IMR-90 (cell line): ENCODE measurements around the gene CCNA2. TPM values are rescaled to one million over a fixed set of nuclear protein-coding genes. Genes with fewer than 3 reads are reported as not detected.
A peak's percentile ranks its signal among the peaks of the same experiment; 100 is the strongest.

Experiments
- ATAC-seq: fragments of 200-7000 bp; cut with Tn5 transposase; 2 replicates; pipeline ENCODE4 v1.9.1; 2020; ENCODE audit warnings: low read depth, mild to moderate bottlenecking, moderate library complexity
- BruUV-seq: library from RNA; stranded (reverse); fragments of 400-500 nt; replicated peaks from 2 replicates; lab custom pipeline; 2021; lab: Mats Ljungman, UMichigan
- CTCF ChIA-PET: fragments of 300-600 bp; formaldehyde crosslinking; extraction: SDS; loops from one replicate; lab custom pipeline; 2021; ENCODE audit warnings: antibody characterized with exemption; lab: Yijun Ruan, JAX
- POLR2A ChIA-PET: fragments of 300-600 bp; sonication (Branson Sonifier 250); formaldehyde crosslinking; loops from one replicate; lab custom pipeline; 2022; ENCODE audit warnings: antibody characterized with exemption; ENCODE audit not compliant: unreplicated experiment; lab: Charles Lee
- DNase-seq: peaks from one replicate; pipeline ENCODE4 v3.0.0; 2013
- H2AFZ ChIP-seq: replicated peaks from 2 replicates; pipeline ENCODE3; 2013; ENCODE audit warnings: low read length, mild to moderate bottlenecking; ENCODE audit not compliant: poor library complexity
- H2AK5ac ChIP-seq: 2 replicates; pipeline ENCODE4 v1.6.1; 2013; ENCODE audit warnings: low read depth, low read length, inconsistent platforms
- H2AK9ac ChIP-seq: replicated peaks from 2 replicates; pipeline ENCODE3; 2013; ENCODE audit warnings: mild to moderate bottlenecking, low read depth, low read length, moderate library complexity; ENCODE audit not compliant: poor library complexity
- H2BK120ac ChIP-seq: 2 replicates; pipeline ENCODE4 v1.6.1; 2013; ENCODE audit warnings: low read depth, low read length, inconsistent platforms
- H2BK15ac ChIP-seq: 3 replicates; pipeline ENCODE4 v1.6.1; 2013; ENCODE audit warnings: low read depth, low read length, inconsistent platforms
- H2BK20ac ChIP-seq: 2 replicates; pipeline ENCODE4 v1.6.1; 2013; ENCODE audit warnings: low read depth, mild to moderate bottlenecking, inconsistent platforms, low read length, moderate library complexity
- H2BK5ac ChIP-seq: 2 replicates; pipeline ENCODE4 v1.6.1; 2013; ENCODE audit warnings: mild to moderate bottlenecking, low read depth, low read length, inconsistent platforms; ENCODE audit not compliant: poor library complexity, severe bottlenecking
- H3K14ac ChIP-seq: replicated peaks from 2 replicates; pipeline ENCODE4 v1.6.1; 2013; ENCODE audit warnings: low read depth, low read length, inconsistent platforms
- H3K18ac ChIP-seq: 2 replicates; pipeline ENCODE4 v1.6.1; 2013; ENCODE audit warnings: low read depth, low read length, control low read depth
- H3K23ac ChIP-seq: 2 replicates; pipeline ENCODE4 v1.6.1; 2013; ENCODE audit warnings: low read depth, low read length, inconsistent platforms
- H3K27ac ChIP-seq: 2 replicates; pipeline ENCODE4 v1.5.1; 2013; ENCODE audit warnings: mild to moderate bottlenecking, control low read depth, low read length; ENCODE audit not compliant: insufficient read depth
- H3K27me3 ChIP-seq: 2 replicates; pipeline ENCODE4 v1.6.1; 2013; ENCODE audit warnings: low read length; ENCODE audit not compliant: control insufficient read depth, insufficient read depth
- H3K36me3 ChIP-seq: 2 replicates; pipeline ENCODE4 v1.6.1; 2013; ENCODE audit warnings: low read length, mixed read lengths; ENCODE audit not compliant: control insufficient read depth, insufficient read depth
- H3K4ac ChIP-seq: 2 replicates; pipeline ENCODE4 v1.6.1; 2013; ENCODE audit warnings: low read depth, low read length, inconsistent platforms
- H3K4me1 ChIP-seq: 2 replicates; pipeline ENCODE4 v1.6.1; 2013; ENCODE audit warnings: low read length, mixed read lengths; ENCODE audit not compliant: control insufficient read depth, insufficient read depth
- H3K4me2 ChIP-seq: 2 replicates; pipeline ENCODE4 v1.6.1; 2013; ENCODE audit warnings: low read depth, mild to moderate bottlenecking, control low read depth, low read length, moderate library complexity
- H3K4me3 ChIP-seq: 2 replicates; pipeline ENCODE4 v1.5.1; 2013; ENCODE audit warnings: low read depth, mild to moderate bottlenecking, control low read depth, low read length, moderate library complexity; ENCODE audit not compliant: insufficient read depth
- H3K56ac ChIP-seq: 2 replicates; pipeline ENCODE4 v1.6.1; 2013; ENCODE audit warnings: low read length, inconsistent platforms; ENCODE audit not compliant: insufficient read depth; ENCODE audit errors: extremely low read depth
- H3K79me1 ChIP-seq, 2 experiments: 2 replicates each; pipeline ENCODE4 v1.6.1; 2013; ENCODE audit warnings: low read length in 2 of 2, inconsistent platforms in 1 of 2, low read depth in 1 of 2
- H3K9ac ChIP-seq: 2 replicates; pipeline ENCODE4 v1.6.1; 2013; ENCODE audit warnings: low read depth, low read length, control low read depth
- H3K9me1 ChIP-seq: 2 replicates; pipeline ENCODE4 v1.6.1; 2013; ENCODE audit warnings: low read length, inconsistent platforms; ENCODE audit not compliant: insufficient read depth
- H3K9me3 ChIP-seq: 2 replicates; pipeline ENCODE4 v1.6.1; 2013; ENCODE audit warnings: low read length; ENCODE audit not compliant: control insufficient read depth, insufficient read depth
- H4K20me1 ChIP-seq: 2 replicates; pipeline ENCODE4 v1.6.1; 2013; ENCODE audit warnings: low read length, inconsistent platforms; ENCODE audit not compliant: insufficient read depth
- H4K5ac ChIP-seq: 2 replicates; pipeline ENCODE4 v1.6.1; 2013; ENCODE audit warnings: mild to moderate bottlenecking, low read depth, low read length, control low read depth
- H4K8ac ChIP-seq, 2 experiments: 2 replicates each; pipeline ENCODE4 v1.6.1; 2013; ENCODE audit warnings: low read depth in 2 of 2, low read length in 2 of 2, control low read depth in 1 of 2, inconsistent platforms in 1 of 2
- H4K91ac ChIP-seq: 2 replicates; pipeline ENCODE4 v1.6.1; 2013; ENCODE audit warnings: low read depth, low read length, inconsistent platforms; ENCODE audit not compliant: insufficient read depth
- BHLHE40 ChIP-seq: fragments of 150-350 bp; IDR thresholded peaks from 2 replicates; pipeline ENCODE4 v1.6.1; 2016; ENCODE audit warnings: mild to moderate bottlenecking, low read depth, low read length
- CEBPB ChIP-seq: IDR thresholded peaks from 2 replicates; pipeline ENCODE4 v1.6.1; 2012; ENCODE audit warnings: low read depth, low read length, improper control_type of control experiment
- CHD1 ChIP-seq: IDR thresholded peaks from 2 replicates; pipeline ENCODE4 v1.6.1; 2012; ENCODE audit warnings: low read depth, low read length, improper control_type of control experiment
- FOS ChIP-seq: fragments of 150-350 bp; IDR thresholded peaks from 2 replicates; pipeline ENCODE4 v1.6.1; 2016; ENCODE audit warnings: low read depth, low read length
- MAFK ChIP-seq: IDR thresholded peaks from 2 replicates; pipeline ENCODE4 v1.6.1; 2012; ENCODE audit warnings: low read depth, low read length, improper control_type of control experiment
- MAZ ChIP-seq: IDR thresholded peaks from 2 replicates; pipeline ENCODE4 v1.6.1; 2012; ENCODE audit warnings: low read depth, mild to moderate bottlenecking, low read length, improper control_type of control experiment, moderate library complexity, borderline replicate concordance
- MXI1 ChIP-seq: IDR thresholded peaks from 2 replicates; pipeline ENCODE4 v1.6.1; 2012; ENCODE audit warnings: low read depth, mild to moderate bottlenecking, low read length, moderate library complexity, borderline replicate concordance
- NFE2L2 ChIP-seq: fragments of 150-350 bp; IDR thresholded peaks from 2 replicates; pipeline ENCODE4 v1.6.1; 2016; ENCODE audit warnings: low read depth, mild to moderate bottlenecking, low read length
- POLR2A ChIP-seq: IDR thresholded peaks from 2 replicates; pipeline ENCODE4 v1.6.1; 2012; ENCODE audit warnings: mild to moderate bottlenecking, low read depth, low read length
- RAD21 ChIP-seq: IDR thresholded peaks from 2 replicates; pipeline ENCODE4 v1.6.1; 2012; ENCODE audit warnings: low read length, improper control_type of control experiment
- RCOR1 ChIP-seq: IDR thresholded peaks from 2 replicates; pipeline ENCODE4 v1.6.1; 2012; ENCODE audit warnings: mild to moderate bottlenecking, low read length, improper control_type of control experiment; ENCODE audit not compliant: insufficient replicate concordance
- RFX5 ChIP-seq: IDR thresholded peaks from 2 replicates; pipeline ENCODE4 v1.8.0; 2012; ENCODE audit warnings: low read depth, mild to moderate bottlenecking, low read length, moderate library complexity
- SMC3 ChIP-seq: fragments of 150-350 bp; IDR thresholded peaks from 2 replicates; pipeline ENCODE4 v1.6.1; 2016; ENCODE audit warnings: low read depth, mild to moderate bottlenecking, antibody characterized with exemption, low read length, moderate library complexity
- WGBS, 2 experiments: methylation state at CpG; one replicate each; pipeline versions ENCODE4 v1.1.5 to v1.1.7; 2013; ENCODE audit warnings: missing lambda C conversion rate in 2 of 2; ENCODE audit not compliant: insufficient read length in 1 of 2; ENCODE audit errors: extremely low coverage in 2 of 2; 5-methylcytosine and 5-hydroxymethylcytosine counted together
- dilution Hi-C: fragments of 300-500 bp; cut with HindIII; formaldehyde crosslinking; loops from one replicate; pipeline ENCODE4 v1.14.3; 2018; ENCODE audit warnings: low sequenced_read_pairs; ENCODE audit not compliant: unreplicated experiment
- in situ Hi-C: fragments of 300-500 bp; cut with MboI; formaldehyde crosslinking; loops from 3 replicates; pipeline ENCODE4 v1.14.3; 2019; ENCODE audit warnings: low sequenced_read_pairs, inconsistent platforms, mixed read lengths
- intact Hi-C: fragments of 100-400 bp; cut with micrococcal nuclease; formaldehyde crosslinking; loops from 2 replicates; pipeline ENCODE4 v1.10.0; 2022
- polyA plus RNA-seq, 3 experiments: library from polyadenylated mRNA; depleted of rRNA; stranded (reverse); fragments of >200 nt; gene quantifications; 2 replicates each; pipeline ENCODE4 v1.2.3, GENCODE V29; 2012; ENCODE audit warnings: low replicate concordance in 1 of 3
- total RNA-seq: library from RNA; depleted of rRNA; stranded (reverse); fragments of >200 nt; gene quantifications from 2 replicates; pipeline ENCODE4 v1.2.3, GENCODE V29; 2012
- TF ChIP-seq, protein P1 (sequence below): fragments of 150-350 bp; IDR thresholded peaks from 2 replicates; pipeline ENCODE4 v1.6.1; 2016; ENCODE audit warnings: low read depth, mild to moderate bottlenecking, low read length, moderate library complexity, borderline replicate concordance
- TF ChIP-seq, protein P2 (sequence below): fragments of 150-350 bp; IDR thresholded peaks from 2 replicates; pipeline ENCODE4 v1.6.1; 2017; ENCODE audit warnings: mild to moderate bottlenecking, antibody characterized with exemption, low read length, low read depth
- TF ChIP-seq, protein P3 (sequence below): conservative IDR thresholded peaks from 2 replicates; pipeline ENCODE4 v1.5.1; 2012; ENCODE audit warnings: mild to moderate bottlenecking, low read depth, low read length, improper control_type of control experiment

CCNA2 gene
- total and polyA plus RNA-seq, 2 of the 4 experiments (the other 2 are of a cell fraction) = 22.8 to 54.3 TPM

DNA sequence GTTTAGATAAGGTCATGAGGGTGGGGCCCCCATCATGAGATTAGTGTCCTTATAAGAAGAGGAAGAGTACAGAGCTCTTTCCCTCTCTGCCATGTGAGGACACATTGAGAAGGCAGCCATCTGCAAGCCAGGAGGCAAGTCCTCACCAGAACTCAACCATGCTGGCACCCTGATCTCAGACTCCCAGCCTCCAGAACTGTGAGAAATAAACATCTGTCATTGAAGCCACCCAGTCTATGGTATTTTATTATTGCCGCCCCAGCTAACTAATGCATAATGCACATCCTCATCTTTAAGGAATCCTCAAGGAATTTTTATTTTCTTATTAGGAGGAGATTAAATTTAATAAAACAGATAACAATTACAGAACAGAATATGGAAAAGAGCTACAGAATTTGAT is 39.3 kb downstream of the CCNA2 start:
- Histone ChIP-seq H3K9ac (no peak overlapping the region), H3K23ac (no peak overlapping the region; the same call in 1 of the 2 replicates), H3K9me3 (peaks cover 3% of the 10 kb centered on the region; the same call in 1 of the 2 replicates), H2BK120ac (peak overlapping the region; percentile 100), H3K14ac (peak overlapping the region; percentile 47; the same call in 1 of the 2 replicates), H3K36me3 (no peaks in the 10 kb centered on the region), H3K9me1 (peaks cover 17% of the 10 kb centered on the region), H3K18ac (peak overlapping the region; percentile 94; the same call in 1 of the 2 replicates), H3K27me3 (no peaks in the 10 kb centered on the region), H4K20me1 (no peaks in the 10 kb centered on the region), H2BK5ac (peak overlapping the region; percentile 98), H4K8ac (peak overlapping the region; percentile 72 to 89), H3K4ac (peak overlapping the region; percentile 87), H2AK9ac (no peak overlapping the region), H3K4me3 (no peak overlapping the region), H3K56ac (peak overlapping the region; percentile 51; the same call in 1 of the 2 replicates), H2BK15ac (peak overlapping the region; percentile 73; the same call in 2 of the 3 replicates), H3K4me2 (no peak overlapping the region), H2BK20ac (peak overlapping the region; percentile 89), H2AFZ (no peak overlapping the region), H3K4me1 (peaks cover 17% of the 10 kb centered on the region), H2AK5ac (peak overlapping the region; percentile 95), H4K5ac (peak overlapping the region; percentile 98; the same call in 1 of the 2 replicates), H4K91ac (peak overlapping the region; percentile 96), H3K27ac (peak overlapping the region; percentile 89), H3K79me1 (peaks cover 0 to 21% of the 10 kb centered on the region in 2 experiments; a peak in 2 of 4 replicates)
- in situ Hi-C loops = no loop called here
- dilution Hi-C loops = no loop called here
- no peak for ATAC-seq
- no TSS peak for BruUV-seq
- intact Hi-C loops = no loop called here
- WGBS, 2 experiments = no CpG with 5 or more reads among the region's 1 CpG
- ChIA-PET POLR2A (no interaction called here), CTCF (no interaction called here)
- no peak for DNase-seq
- TF ChIP-seq POLR2A = no peak
- no peak for TF ChIP-seq SMC3
- TF ChIP-seq MAFK = no peak
- no peak for TF ChIP-seq CEBPB
- TF ChIP-seq BHLHE40 = no peak
- TF ChIP-seq, protein P1, sequence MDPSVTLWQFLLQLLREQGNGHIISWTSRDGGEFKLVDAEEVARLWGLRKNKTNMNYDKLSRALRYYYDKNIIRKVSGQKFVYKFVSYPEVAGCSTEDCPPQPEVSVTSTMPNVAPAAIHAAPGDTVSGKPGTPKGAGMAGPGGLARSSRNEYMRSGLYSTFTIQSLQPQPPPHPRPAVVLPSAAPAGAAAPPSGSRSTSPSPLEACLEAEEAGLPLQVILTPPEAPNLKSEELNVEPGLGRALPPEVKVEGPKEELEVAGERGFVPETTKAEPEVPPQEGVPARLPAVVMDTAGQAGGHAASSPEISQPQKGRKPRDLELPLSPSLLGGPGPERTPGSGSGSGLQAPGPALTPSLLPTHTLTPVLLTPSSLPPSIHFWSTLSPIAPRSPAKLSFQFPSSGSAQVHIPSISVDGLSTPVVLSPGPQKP = no peak
- no peak for TF ChIP-seq RFX5
- TF ChIP-seq FOS = no peak
- no peak for TF ChIP-seq MAZ
- TF ChIP-seq, protein P2, sequence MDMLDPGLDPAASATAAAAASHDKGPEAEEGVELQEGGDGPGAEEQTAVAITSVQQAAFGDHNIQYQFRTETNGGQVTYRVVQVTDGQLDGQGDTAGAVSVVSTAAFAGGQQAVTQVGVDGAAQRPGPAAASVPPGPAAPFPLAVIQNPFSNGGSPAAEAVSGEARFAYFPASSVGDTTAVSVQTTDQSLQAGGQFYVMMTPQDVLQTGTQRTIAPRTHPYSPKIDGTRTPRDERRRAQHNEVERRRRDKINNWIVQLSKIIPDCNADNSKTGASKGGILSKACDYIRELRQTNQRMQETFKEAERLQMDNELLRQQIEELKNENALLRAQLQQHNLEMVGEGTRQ = no peak
- TF ChIP-seq, protein P3, sequence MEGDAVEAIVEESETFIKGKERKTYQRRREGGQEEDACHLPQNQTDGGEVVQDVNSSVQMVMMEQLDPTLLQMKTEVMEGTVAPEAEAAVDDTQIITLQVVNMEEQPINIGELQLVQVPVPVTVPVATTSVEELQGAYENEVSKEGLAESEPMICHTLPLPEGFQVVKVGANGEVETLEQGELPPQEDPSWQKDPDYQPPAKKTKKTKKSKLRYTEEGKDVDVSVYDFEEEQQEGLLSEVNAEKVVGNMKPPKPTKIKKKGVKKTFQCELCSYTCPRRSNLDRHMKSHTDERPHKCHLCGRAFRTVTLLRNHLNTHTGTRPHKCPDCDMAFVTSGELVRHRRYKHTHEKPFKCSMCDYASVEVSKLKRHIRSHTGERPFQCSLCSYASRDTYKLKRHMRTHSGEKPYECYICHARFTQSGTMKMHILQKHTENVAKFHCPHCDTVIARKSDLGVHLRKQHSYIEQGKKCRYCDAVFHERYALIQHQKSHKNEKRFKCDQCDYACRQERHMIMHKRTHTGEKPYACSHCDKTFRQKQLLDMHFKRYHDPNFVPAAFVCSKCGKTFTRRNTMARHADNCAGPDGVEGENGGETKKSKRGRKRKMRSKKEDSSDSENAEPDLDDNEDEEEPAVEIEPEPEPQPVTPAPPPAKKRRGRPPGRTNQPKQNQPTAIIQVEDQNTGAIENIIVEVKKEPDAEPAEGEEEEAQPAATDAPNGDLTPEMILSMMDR = no peak
- no peak for TF ChIP-seq RAD21
- no peak for TF ChIP-seq NFE2L2
- no peak for TF ChIP-seq MXI1
- no peak for TF ChIP-seq CHD1
- no peak for TF ChIP-seq RCOR1
